ENCODE results near the gene HAP1. TPM values are rescaled to one million over a fixed set of nuclear protein-coding genes. Genes with fewer than 3 reads are reported as not detected.
"Not testable (repeated sequence)": the region's sequence is repeated elsewhere in the genome, so short reads cannot be mapped to it uniquely, and the experiment has no call there.

The HAP1 gene
- total and polyA plus RNA-seq, 2 experiments from 2014 or later = 0.98 to 2.1 TPM

DNA sequence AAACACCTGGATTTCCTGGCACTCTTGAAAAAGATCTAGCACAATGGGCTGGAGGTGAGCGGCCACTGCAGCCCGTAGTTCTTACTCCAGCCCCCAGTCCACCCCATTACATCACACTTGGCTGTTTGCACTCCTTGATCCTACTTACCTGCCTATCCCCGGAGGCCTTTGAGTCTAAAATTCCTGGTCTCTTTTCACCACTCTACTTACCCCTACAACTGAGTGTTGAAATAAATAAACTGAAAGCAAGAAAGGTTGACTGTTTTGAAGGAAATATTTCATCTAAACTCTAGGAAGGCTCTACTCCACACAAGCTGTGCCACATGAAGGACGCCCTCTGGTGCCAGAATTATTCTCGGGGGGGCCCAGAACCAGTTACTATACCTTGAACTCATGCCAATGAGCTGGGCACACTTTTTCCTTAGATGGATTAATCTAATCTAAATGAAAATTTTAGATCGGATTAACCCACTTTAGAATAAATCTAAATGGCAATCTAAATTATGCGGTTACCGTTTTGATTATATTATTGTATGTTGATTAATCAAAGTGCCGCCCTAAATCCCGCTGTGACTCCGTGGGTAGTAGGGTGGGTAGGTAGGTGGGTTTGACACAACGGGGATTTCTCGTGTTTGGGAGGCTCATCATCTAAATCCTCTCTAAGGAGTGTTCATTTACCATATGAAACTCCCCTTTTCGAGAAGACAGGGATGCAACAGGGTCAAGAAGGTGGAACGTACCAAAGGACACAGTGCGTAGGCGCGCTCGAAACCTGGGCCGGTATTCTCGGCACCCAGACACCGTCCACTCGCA, 46.4 kb downstream of the HAP1 start:
- peak; percentile 37 to 44 for DNase-seq (ENCODE audit: low read depth in 1 of 2, low spot score in 1 of 2)
- H3K9me3 ChIP-seq (ENCODE audit: low read depth) = no peaks in the 10 kb centered on the region
- H3K36me3 ChIP-seq = peaks cover 32% of the 10 kb centered on the region
- H3K4me3 ChIP-seq = peak overlapping the region; percentile 40
- peak overlapping the region; percentile 83 for H3K27ac ChIP-seq
- no peaks in the 10 kb centered on the region for H3K27me3 ChIP-seq
- TF ChIP-seq, protein P1, sequence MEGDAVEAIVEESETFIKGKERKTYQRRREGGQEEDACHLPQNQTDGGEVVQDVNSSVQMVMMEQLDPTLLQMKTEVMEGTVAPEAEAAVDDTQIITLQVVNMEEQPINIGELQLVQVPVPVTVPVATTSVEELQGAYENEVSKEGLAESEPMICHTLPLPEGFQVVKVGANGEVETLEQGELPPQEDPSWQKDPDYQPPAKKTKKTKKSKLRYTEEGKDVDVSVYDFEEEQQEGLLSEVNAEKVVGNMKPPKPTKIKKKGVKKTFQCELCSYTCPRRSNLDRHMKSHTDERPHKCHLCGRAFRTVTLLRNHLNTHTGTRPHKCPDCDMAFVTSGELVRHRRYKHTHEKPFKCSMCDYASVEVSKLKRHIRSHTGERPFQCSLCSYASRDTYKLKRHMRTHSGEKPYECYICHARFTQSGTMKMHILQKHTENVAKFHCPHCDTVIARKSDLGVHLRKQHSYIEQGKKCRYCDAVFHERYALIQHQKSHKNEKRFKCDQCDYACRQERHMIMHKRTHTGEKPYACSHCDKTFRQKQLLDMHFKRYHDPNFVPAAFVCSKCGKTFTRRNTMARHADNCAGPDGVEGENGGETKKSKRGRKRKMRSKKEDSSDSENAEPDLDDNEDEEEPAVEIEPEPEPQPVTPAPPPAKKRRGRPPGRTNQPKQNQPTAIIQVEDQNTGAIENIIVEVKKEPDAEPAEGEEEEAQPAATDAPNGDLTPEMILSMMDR (IDR thresholded peaks at IDR 0.05; ENCODE audit: low read depth, low read length) = peak; percentile 20
- H3K4me1 ChIP-seq (ENCODE audit: low read depth) = peaks cover 7% of the 10 kb centered on the region

DNA sequence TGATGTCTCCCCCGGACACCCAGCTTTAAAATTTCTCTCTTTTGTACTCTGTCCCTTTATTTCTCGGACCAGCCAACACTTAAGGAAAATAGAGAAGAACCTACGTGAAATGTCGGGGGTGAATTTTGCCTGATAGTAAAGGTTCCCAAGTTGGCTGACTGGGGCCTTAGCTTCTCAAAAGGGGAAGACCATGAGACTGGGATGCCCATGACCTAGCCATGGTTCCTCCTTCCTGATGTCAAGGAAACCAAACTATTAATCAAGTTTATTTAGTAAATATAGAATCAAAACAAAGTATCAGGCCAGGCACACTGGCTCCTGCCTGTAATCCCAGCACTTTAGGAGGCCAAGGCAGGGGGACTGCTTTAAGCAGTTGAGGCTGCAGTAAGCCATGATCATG, 48.2 kb downstream of the HAP1 start:
- Histone ChIP-seq H3K4me1 (ENCODE audit: low read depth) (peaks cover 7% of the 10 kb centered on the region), H3K36me3 (peaks cover 17% of the 10 kb centered on the region), H3K27me3 (no peaks in the 10 kb centered on the region), H3K9me3 (ENCODE audit: low read depth) (no peaks in the 10 kb centered on the region), H3K27ac (no peak overlapping the region), H3K4me3 (no peak overlapping the region)
- DNase-seq (ENCODE audit: low read depth in 1 of 2, low spot score in 1 of 2) = no peak
- TF ChIP-seq, protein P1 (IDR thresholded peaks at IDR 0.05; ENCODE audit: low read depth, low read length) = no peak

DNA sequence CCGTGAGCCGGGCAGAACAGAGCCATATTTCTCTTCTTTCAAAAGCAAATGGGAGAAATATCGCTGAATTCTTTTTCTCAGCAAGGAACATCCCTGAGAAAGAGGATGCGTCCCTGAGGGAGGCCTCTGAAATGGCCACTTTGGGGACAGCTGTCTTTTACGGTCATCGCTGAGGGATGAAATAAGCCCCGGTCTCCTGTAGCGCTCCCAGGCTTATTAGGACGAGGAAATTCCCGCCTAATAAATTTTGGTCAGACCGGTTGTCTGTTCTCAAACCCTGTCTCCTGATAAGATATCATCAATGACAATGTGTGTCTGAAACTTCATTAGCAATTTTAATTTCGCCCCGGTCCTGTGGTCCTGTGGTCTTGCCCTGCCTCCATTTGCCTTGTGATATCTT, 48.7 kb downstream of the HAP1 start:
- not testable (repeated sequence) for H3K4me1 ChIP-seq (ENCODE audit: low read depth); H3K27me3 ChIP-seq; H3K4me3 ChIP-seq; DNase-seq (ENCODE audit: low read depth in 1 of 2, low spot score in 1 of 2); H3K9me3 ChIP-seq (ENCODE audit: low read depth); H3K27ac ChIP-seq
- peaks cover 11% of the 10 kb centered on the region for H3K36me3 ChIP-seq

DNA sequence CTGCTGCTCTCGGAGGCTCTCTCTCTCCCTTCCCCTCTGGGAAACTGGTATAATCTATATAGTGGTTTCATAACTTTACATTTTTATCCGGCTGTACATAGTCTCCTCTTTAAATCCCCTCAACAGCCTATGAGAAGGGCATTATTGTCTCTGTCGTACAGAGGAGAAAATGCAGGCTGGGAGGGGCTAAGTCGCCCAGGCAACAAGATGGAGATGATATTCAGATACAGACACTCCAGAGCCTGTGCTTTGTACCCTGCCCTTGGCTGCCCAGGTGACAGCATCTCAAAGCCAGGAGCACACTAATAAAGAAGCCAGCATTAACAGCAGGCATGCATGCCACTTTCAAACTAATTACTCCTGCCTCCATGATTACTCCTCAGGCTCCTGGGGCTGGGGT, 50.4 kb downstream of the HAP1 start:
- Histone ChIP-seq H3K27me3 (no peaks in the 10 kb centered on the region), H3K36me3 (no peaks in the 10 kb centered on the region), H3K4me1 (ENCODE audit: low read depth) (no peaks in the 10 kb centered on the region), H3K4me3 (no peak overlapping the region), H3K9me3 (ENCODE audit: low read depth) (no peaks in the 10 kb centered on the region), H3K27ac (no peak overlapping the region)
- TF ChIP-seq, protein P1 (IDR thresholded peaks at IDR 0.05; ENCODE audit: low read depth, low read length) = no peak
- no peak for DNase-seq (ENCODE audit: low read depth in 1 of 2, low spot score in 1 of 2)

DNA sequence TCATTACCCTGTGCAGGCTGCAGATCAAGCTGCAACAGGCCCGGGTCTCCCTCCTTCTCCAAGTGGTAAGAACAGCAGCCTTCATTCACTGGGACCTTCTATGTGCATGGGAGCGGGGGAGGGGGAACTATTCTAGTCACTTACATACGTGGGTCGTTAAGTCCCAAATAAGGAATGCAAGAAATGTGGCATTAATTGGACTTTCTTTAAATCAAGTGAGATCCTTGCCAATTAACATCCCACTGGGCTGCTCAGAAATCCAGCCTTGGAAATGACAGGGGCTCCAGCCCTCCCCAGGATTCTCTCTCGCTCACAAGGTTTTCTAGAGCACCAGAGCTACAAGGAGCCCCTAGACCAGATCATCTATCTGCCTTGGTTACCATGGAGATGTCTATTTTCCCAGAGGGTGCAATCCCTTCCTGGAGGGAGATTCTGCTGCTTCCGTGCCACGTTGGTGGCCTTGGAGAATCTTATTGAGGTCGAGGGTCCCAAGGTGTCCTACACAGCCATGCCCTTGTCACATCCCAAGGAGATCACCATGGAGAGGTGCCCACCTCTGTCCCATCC, 50.9 kb downstream of the HAP1 start:
- DNase-seq (ENCODE audit: low read depth in 1 of 2, low spot score in 1 of 2) = no peak
- no peak overlapping the region for H3K4me3 ChIP-seq
- no peaks in the 10 kb centered on the region for H3K36me3 ChIP-seq
- no peaks in the 10 kb centered on the region for H3K9me3 ChIP-seq (ENCODE audit: low read depth)
- H3K27me3 ChIP-seq = no peaks in the 10 kb centered on the region
- TF ChIP-seq, protein P1 (IDR thresholded peaks at IDR 0.05; ENCODE audit: low read depth, low read length) = no peak
- H3K27ac ChIP-seq = no peak overlapping the region
- peaks cover 5% of the 10 kb centered on the region for H3K4me1 ChIP-seq (ENCODE audit: low read depth)

DNA sequence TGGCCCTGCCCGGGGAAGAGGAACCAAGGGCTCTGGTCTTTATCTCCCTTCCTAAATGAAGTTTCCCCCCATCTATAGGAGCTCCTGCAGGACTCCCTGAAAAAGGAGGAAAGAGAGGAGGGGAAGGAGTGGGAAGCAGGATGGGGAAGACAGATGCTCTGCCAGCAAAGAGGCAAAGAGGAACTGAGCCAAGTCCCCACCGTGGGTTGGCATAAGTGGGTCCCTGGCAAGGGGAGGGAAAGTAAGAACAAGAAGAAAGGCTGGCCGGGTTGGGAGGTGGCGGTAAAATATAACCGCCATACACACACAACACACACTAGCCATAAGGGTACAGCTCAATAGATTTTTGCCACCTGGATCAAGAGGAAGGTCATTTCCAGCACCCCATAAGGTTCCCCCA, 51.8 kb downstream of the HAP1 start:
- TF ChIP-seq, protein P1 (IDR thresholded peaks at IDR 0.05; ENCODE audit: low read depth, low read length) = no peak
- no peak overlapping the region for H3K27ac ChIP-seq
- no peak for DNase-seq (ENCODE audit: low read depth in 1 of 2, low spot score in 1 of 2)

More for the DNA sequence above, 51.8 kb downstream of the HAP1 start:
- Histone ChIP-seq H3K4me1 (ENCODE audit: low read depth) (peaks cover 5% of the 10 kb centered on the region), H3K27me3 (no peaks in the 10 kb centered on the region), H3K9me3 (ENCODE audit: low read depth) (no peaks in the 10 kb centered on the region), H3K36me3 (no peaks in the 10 kb centered on the region), H3K4me3 (no peak overlapping the region)
